ENCODE results near the gene MVB12B. TPM values are rescaled to one million over a fixed set of nuclear protein-coding genes. Genes with fewer than 3 reads are reported as not detected.

MVB12B gene
- total RNA-seq, 4 donors from 2014 or later: 6.1 to 18.0 (median 13.2) TPM

DNA sequence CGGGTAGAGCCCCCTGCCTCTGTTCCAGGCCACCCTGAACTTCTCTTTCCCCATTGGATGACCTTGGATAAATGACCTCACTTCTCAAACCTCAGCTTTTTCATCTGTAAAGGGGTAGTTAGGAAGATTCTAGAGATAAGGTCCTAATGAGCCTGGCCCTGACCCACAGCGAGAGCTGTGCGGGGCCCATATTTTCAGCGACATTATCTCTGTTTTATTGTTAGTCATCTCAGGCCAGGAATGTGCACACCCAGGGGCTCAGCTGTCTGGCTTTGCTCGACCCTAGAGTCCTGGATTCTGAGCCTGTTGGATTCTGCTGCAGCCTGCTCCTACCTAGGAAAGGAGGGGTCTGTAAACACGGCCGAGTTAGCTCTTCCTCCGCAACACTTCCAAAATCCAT, 205.9 kb downstream of the MVB12B start:
- DNase-seq (no peak), ATAC-seq (no peak)
- in situ Hi-C loops (cut with MboI; ENCODE audit: low sequenced_read_pairs in 4 of 4): no loop called here
- Histone ChIP-seq H3K4me1 (no peaks in the 10 kb centered on the region), H3K9me3 (no peaks in the 10 kb centered on the region), H3K27me3 (peaks cover 0 to 3% (median 0%) of the 10 kb centered on the region in 3 donors), H3K27ac (no peak overlapping the region), H3K4me3 (no peak overlapping the region), H3K36me3 (no peaks in the 10 kb centered on the region)
- intact Hi-C loops (cut with DNase I; ENCODE audit: low total_unique reads): no loop called here
- TF ChIP-seq POLR2A (IDR thresholded peaks at IDR 0.05): no peak
- TF ChIP-seq, protein P1, sequence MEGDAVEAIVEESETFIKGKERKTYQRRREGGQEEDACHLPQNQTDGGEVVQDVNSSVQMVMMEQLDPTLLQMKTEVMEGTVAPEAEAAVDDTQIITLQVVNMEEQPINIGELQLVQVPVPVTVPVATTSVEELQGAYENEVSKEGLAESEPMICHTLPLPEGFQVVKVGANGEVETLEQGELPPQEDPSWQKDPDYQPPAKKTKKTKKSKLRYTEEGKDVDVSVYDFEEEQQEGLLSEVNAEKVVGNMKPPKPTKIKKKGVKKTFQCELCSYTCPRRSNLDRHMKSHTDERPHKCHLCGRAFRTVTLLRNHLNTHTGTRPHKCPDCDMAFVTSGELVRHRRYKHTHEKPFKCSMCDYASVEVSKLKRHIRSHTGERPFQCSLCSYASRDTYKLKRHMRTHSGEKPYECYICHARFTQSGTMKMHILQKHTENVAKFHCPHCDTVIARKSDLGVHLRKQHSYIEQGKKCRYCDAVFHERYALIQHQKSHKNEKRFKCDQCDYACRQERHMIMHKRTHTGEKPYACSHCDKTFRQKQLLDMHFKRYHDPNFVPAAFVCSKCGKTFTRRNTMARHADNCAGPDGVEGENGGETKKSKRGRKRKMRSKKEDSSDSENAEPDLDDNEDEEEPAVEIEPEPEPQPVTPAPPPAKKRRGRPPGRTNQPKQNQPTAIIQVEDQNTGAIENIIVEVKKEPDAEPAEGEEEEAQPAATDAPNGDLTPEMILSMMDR (IDR thresholded peaks at IDR 0.05 in 4 of 5, conservative IDR thresholded peaks at IDR 0.05 in 1 of 5): no peak

DNA sequence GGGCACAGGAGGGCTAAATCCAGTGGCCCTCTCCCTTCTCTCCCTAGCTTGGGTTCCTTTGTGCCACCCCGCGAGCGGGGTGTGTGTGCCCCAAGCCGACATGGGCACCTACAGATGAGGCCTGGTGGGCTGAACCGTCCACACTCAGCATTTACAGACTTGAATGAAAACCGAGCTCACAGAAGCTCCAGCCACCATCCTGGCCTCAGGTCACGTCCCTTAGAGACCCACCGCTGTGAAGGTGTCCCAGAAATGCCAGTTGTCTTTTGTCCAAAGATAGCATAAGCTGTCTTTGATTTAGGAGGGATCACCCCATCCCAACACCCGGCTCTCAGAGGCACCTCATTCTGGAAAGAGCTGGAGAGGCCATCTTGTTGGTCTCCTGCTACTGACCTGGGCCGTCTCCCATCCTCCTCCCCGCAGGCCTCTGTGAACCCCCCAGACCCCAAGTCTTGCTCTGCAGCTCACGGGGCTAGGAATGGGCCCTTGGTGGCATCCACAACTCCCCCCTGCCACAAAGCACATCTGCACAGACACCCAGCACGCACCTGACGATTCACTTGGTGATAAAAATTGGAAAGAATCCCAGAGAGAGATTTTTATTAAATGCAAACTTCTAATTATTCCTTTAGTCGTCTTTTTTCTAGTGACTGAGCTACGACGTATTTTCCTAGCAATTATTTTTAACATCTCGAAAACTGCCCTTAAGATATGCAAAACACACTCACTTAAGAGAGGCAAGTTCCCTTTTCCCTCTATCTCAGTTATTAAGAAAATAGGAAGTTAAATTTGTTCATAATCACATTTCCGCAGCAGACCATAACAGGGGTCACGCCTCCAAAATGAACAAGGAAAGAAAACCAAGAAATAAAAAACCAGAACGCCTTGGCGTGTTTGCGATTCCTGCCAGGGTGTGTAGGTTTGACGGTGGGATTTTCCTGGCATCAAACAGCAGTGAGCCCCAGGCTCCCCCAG, 206.6 kb downstream of the MVB12B start:
- ATAC-seq: no peak
- H3K4me1 ChIP-seq: no peaks in the 10 kb centered on the region
- TF ChIP-seq, protein P1 (IDR thresholded peaks at IDR 0.05 in 4 of 5, conservative IDR thresholded peaks at IDR 0.05 in 1 of 5): no peak
- no peak for TF ChIP-seq POLR2A (IDR thresholded peaks at IDR 0.05)
- peaks cover 0 to 6% (median 0%) of the 10 kb centered on the region in 3 donors for H3K27me3 ChIP-seq
- in situ Hi-C loops (cut with MboI; ENCODE audit: low sequenced_read_pairs in 4 of 4): no loop called here
- intact Hi-C loops (cut with DNase I; ENCODE audit: low total_unique reads): no loop called here
- H3K36me3 ChIP-seq: no peaks in the 10 kb centered on the region
- no peak for DNase-seq
- no peak overlapping the region for H3K27ac ChIP-seq
- H3K9me3 ChIP-seq: no peaks in the 10 kb centered on the region
- no peak overlapping the region for H3K4me3 ChIP-seq

DNA sequence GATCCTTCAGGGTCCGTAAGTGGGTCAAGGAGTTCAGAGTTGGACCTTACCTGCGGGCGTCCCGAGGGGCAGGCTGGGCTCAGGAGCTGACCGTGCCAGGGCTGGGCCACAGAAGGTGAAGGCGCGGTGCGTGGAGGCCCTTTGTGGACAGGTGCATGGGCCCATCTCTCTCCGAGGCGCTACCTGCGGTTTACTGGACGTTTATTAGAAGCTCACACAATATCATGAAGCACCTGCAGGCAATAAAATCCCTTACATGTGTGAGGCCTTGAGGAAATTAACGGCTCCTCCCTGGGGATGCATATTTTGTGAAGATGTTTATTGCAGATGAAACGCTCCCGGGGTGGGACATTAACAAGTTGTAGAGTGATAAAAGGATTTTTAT, 207.3 kb downstream of the MVB12B start:
- intact Hi-C loops (cut with DNase I; ENCODE audit: low total_unique reads): no loop called here

DNA sequence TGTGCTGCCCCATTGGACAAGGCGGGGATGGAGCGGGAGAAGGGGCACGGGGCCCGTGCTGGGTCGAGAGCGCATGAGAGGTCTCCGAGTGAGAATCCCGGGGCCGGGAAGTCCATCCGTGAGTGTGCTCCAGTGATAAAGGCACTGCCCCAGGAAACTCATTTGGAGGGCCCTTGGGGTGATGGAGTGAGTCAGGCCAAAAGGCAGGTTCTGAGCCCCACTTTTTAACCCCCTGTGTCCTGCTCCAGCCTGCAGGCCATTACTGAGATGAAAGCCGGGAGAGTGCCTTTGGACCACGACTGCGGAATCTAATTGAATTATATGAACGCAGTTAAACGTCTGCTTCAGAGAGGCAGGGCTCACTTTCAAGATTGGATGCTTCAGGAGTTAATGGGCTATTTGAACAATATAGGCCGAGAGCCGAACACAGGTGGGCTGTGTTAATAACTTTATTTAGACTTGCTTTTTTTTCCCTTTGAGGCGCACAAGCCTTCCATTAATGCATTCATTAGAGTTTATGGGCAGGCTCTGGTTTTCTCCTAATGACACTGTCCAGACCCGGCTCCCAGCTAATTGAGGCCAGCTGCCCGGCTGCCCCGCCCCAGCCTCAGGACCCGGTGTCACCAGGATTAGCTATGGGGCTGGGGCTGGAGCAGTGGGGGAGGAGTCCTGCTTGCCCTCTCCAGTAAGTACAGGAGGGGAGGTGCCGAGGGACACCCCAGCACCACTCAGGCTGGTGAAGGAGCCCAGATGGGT, 208.0 kb downstream of the MVB12B start:
- DNase-seq: no peak
- no peak for ATAC-seq
- H3K27me3 ChIP-seq: peaks cover 0 to 9% (median 0%) of the 10 kb centered on the region in 3 donors
- intact Hi-C loops (cut with DNase I; ENCODE audit: low total_unique reads): no loop called here
- no peaks in the 10 kb centered on the region for H3K36me3 ChIP-seq
- TF ChIP-seq, protein P1 (IDR thresholded peaks at IDR 0.05 in 4 of 5, conservative IDR thresholded peaks at IDR 0.05 in 1 of 5): no peak
- no peak for TF ChIP-seq POLR2A (IDR thresholded peaks at IDR 0.05)
- no peak overlapping the region for H3K4me3 ChIP-seq
- no peaks in the 10 kb centered on the region for H3K9me3 ChIP-seq
- no peak overlapping the region for H3K27ac ChIP-seq
- no peaks in the 10 kb centered on the region for H3K4me1 ChIP-seq
- in situ Hi-C loops (cut with MboI; ENCODE audit: low sequenced_read_pairs in 4 of 4): no loop called here

More for the DNA sequence above, 207.3 kb downstream of the MVB12B start:
- Histone ChIP-seq H3K27me3 (peaks cover 0 to 9% (median 0%) of the 10 kb centered on the region in 3 donors), H3K9me3 (no peaks in the 10 kb centered on the region), H3K4me3 (no peak overlapping the region), H3K27ac (no peak overlapping the region), H3K4me1 (no peaks in the 10 kb centered on the region), H3K36me3 (no peaks in the 10 kb centered on the region)
- no peak for DNase-seq
- in situ Hi-C loops (cut with MboI; ENCODE audit: low sequenced_read_pairs in 4 of 4): no loop called here
- no peak for ATAC-seq
- TF ChIP-seq, protein P1 (IDR thresholded peaks at IDR 0.05 in 4 of 5, conservative IDR thresholded peaks at IDR 0.05 in 1 of 5): no peak
- no peak for TF ChIP-seq POLR2A (IDR thresholded peaks at IDR 0.05)
